HepG2 (cell line): ENCODE data around the gene SLC6A9. TPM values are rescaled to one million over a fixed set of nuclear protein-coding genes. Genes with fewer than 3 reads are reported as not detected.

Experiments
- ARID5B ChIP-seq: IDR thresholded peaks from 2 replicates; pipeline ENCODE4 v1.4.0; 2020; ENCODE audit warnings: mild to moderate bottlenecking, missing genetic modification reagents
- EHMT2 ChIP-seq: fragments of 200-600 bp; sonication (generic); IDR thresholded peaks from 2 replicates; pipeline ENCODE4 v1.7.0; 2017; ENCODE audit warnings: antibody characterized with exemption, low read depth, low read length, borderline replicate concordance
- FOSL2 ChIP-seq: sonication (generic); formaldehyde crosslinking; IDR thresholded peaks from 2 replicates; pipeline ENCODE4 v1.4.0; 2020; ENCODE audit warnings: missing genetic modification reagents
- NR2F1 ChIP-seq, 2 experiments: fragments of 450-650 bp in 1 of 2; formaldehyde crosslinking in 1 of 2; IDR thresholded peaks; 2 replicates each; pipeline versions ENCODE4 v1.5.0 to v1.6.1; 2016 to 2020; ENCODE audit warnings: mild to moderate bottlenecking in 1 of 2, missing compliant biosample characterization in 1 of 2, missing genetic modification reagents in 1 of 2, moderate library complexity in 1 of 2
- PHF5A ChIP-seq: IDR thresholded peaks from one replicate; pipeline ENCODE4 v1.6.1; 2018; ENCODE audit warnings: low read depth, missing genetic modification reagents; ENCODE audit not compliant: unreplicated experiment
- POGK ChIP-seq: sonication (generic); formaldehyde crosslinking; conservative IDR thresholded peaks from 2 replicates; pipeline ENCODE4 v1.8.0; 2022; ENCODE audit warnings: mild to moderate bottlenecking, moderate library complexity, missing genetic modification reagents
- SSRP1 ChIP-seq: IDR thresholded peaks from 2 replicates; pipeline ENCODE4 v1.6.1; 2016; ENCODE audit warnings: control low read depth
- UBTF ChIP-seq: sonication (generic); formaldehyde crosslinking; IDR thresholded peaks from 2 replicates; pipeline ENCODE4 v1.4.0; 2020; ENCODE audit warnings: mild to moderate bottlenecking, missing genetic modification reagents
- ZBED4 ChIP-seq: sonication (generic); formaldehyde crosslinking; IDR thresholded peaks from 2 replicates; pipeline ENCODE4 v1.4.0; 2020; ENCODE audit warnings: missing genetic modification reagents, borderline replicate concordance
- ZBTB14 ChIP-seq: sonication (generic); formaldehyde crosslinking; IDR thresholded peaks from 2 replicates; pipeline ENCODE4 v1.4.0; 2020; ENCODE audit warnings: missing genetic modification reagents
- ZFX ChIP-seq: sonication (generic); formaldehyde crosslinking; IDR thresholded peaks from 2 replicates; pipeline ENCODE4 v1.4.0; 2020; ENCODE audit warnings: mild to moderate bottlenecking, low read depth, missing genetic modification reagents, moderate library complexity
- ZNF101 ChIP-seq: sonication (generic); formaldehyde crosslinking; IDR thresholded peaks from 2 replicates; pipeline ENCODE4 v1.4.0; 2020; ENCODE audit warnings: mild to moderate bottlenecking, low read depth, missing genetic modification reagents, borderline replicate concordance
- ZNF160 ChIP-seq: sonication (generic); formaldehyde crosslinking; IDR thresholded peaks from 2 replicates; pipeline ENCODE4 v1.8.0; 2022; ENCODE audit warnings: mild to moderate bottlenecking, inconsistent platforms, missing genetic modification reagents
- ZNF263 ChIP-seq: sonication (generic); formaldehyde crosslinking; IDR thresholded peaks from 2 replicates; pipeline ENCODE4 v1.4.0; 2020; ENCODE audit warnings: missing genetic modification reagents
- ZSCAN30 ChIP-seq: sonication (generic); formaldehyde crosslinking; IDR thresholded peaks from 2 replicates; pipeline ENCODE4 v1.5.0; 2020; ENCODE audit warnings: mild to moderate bottlenecking, missing genetic modification reagents
- polyA plus RNA-seq, 8 experiments: library from polyadenylated mRNA; depleted of rRNA in 3 of 8; stranded (reverse) in 7 of 8; unstranded in 1 of 8; fragments of >200 nt; fragmentation: Illumina TruSeq in 4 of 8; extraction: Trizol in 4 of 8; gene quantifications; 2 replicates each; pipeline versions ENCODE4 v1.2.1 to v1.2.3, GENCODE V29; 2011 to 2016; ENCODE audit warnings: low read depth in 4 of 8, missing spikeins in 1 of 8, mixed read lengths in 1 of 8; ENCODE audit not compliant: insufficient read depth in 1 of 8
- total RNA-seq, 5 experiments: library from RNA; depleted of rRNA; stranded (reverse); fragments of >200 nt; fragmentation: Illumina TruSeq; extraction: Trizol; gene quantifications; 2 replicates each; pipeline ENCODE4 v1.2.3, GENCODE V29; 2016; ENCODE audit warnings: low read depth in 1 of 5

Gene SLC6A9
- total and polyA plus RNA-seq, 2 of the 13 experiments (the other 11 are each of a cell fraction or from before 2014, with no cell fraction given): 8.5 to 9.9 TPM

- no peak; the same call in 1 of the 2 replicates for TF ChIP-seq ARID5B (CRISPR knock-in tag)
- TF ChIP-seq POGK (CRISPR knock-in tag): no peak
- TF ChIP-seq SSRP1 (CRISPR knock-in tag): no peak; the same call in 1 of the 2 replicates
- TF ChIP-seq NR2F1 (CRISPR knock-in tag; IDR thresholded peaks at IDR 0.05): no peak
- peak; percentile 40 for TF ChIP-seq PHF5A (CRISPR knock-in tag)
- TF ChIP-seq ZSCAN30 (CRISPR knock-in tag): no peak
- TF ChIP-seq ZNF160 (CRISPR knock-in tag): no peak
- TF ChIP-seq ZBED4 (CRISPR knock-in tag): peak; percentile 31; the same call in 1 of the 2 replicates
- TF ChIP-seq FOSL2 (CRISPR knock-in tag): peak; percentile 32
- no peak for TF ChIP-seq EHMT2
- no peak for TF ChIP-seq ZBTB14 (CRISPR knock-in tag)
- TF ChIP-seq ZNF263 (CRISPR knock-in tag): no peak
- TF ChIP-seq ZNF101 (CRISPR knock-in tag): no peak
- TF ChIP-seq ZFX (CRISPR knock-in tag): peak; percentile 8; the same call in 1 of the 2 replicates
- peak; percentile 46 for TF ChIP-seq UBTF (CRISPR knock-in tag)
These were observed 43.9 kb downstream of the SLC6A9 start (continued) for GRCh38 chr1:43987159-43987902.
